ENCODE measurements around the gene CFAP206.

Gene CFAP206, protein sequence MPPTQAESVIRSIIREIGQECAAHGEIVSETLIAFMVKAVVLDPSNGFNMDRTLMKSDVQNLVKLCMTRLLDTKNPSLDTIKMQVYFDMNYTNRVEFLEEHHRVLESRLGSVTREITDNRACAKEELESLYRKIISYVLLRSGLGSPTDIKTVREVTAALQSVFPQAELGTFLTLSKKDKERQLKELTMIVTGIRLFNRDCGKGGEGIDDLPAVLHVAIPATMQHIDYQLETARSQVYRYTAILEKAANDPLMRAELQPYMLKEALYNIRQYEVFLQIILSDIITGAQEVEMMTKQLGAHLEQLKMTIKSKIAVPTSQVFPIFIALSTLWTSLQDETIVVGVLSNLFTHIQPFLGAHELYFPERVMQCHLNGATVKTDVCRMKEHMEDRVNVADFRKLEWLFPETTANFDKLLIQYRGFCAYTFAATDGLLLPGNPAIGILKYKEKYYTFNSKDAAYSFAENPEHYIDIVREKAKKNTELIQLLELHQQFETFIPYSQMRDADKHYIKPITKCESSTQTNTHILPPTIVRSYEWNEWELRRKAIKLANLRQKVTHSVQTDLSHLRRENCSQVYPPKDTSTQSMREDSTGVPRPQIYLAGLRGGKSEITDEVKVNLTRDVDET

DNA sequence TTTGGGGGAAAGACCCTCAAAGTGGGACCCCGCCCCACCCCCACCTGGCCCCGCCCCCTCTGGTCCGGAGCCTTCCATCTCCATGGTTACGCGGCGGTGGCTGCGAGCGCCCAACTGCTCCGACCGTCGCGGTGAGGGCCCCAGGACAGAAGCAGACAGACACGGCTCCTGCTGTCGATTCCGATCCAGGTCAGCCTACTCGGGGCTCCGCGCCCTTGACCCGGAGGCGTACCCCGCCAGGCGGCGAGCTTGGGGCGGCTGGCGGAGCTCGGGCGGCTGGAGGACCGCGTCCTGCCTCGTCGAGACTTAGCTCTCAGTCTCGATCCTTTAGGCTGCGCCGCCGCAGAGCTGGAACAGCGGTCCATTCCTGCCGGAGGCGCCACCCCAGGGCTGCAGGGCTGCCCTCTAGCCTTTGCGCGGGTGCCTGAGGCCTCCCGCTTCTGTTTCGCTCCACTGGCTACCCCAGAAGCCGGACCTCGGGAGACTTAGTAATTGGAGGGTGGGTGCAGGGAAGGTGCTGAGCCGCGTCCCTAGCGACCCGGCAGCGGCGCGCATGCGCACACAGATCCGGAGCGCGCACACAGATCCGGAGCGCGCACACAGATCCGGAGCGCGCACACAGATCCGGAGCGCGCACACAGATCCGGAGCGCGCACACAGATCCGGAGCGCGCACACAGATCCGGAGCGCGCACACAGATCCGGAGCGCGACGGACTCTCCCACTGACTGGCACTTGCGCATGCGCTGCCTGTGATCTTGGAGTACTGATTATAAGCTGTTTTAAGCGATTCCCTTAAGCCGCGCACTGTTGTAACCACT, at the start of gene CFAP206:
Gene CFAP206, plus strand, starts transcription at position 72 of the 820 bp plus-strand sequence. CDS start 1,868 bp downstream, outside the sequence.
- peak; percentile 95 for DNase-seq

DNA sequence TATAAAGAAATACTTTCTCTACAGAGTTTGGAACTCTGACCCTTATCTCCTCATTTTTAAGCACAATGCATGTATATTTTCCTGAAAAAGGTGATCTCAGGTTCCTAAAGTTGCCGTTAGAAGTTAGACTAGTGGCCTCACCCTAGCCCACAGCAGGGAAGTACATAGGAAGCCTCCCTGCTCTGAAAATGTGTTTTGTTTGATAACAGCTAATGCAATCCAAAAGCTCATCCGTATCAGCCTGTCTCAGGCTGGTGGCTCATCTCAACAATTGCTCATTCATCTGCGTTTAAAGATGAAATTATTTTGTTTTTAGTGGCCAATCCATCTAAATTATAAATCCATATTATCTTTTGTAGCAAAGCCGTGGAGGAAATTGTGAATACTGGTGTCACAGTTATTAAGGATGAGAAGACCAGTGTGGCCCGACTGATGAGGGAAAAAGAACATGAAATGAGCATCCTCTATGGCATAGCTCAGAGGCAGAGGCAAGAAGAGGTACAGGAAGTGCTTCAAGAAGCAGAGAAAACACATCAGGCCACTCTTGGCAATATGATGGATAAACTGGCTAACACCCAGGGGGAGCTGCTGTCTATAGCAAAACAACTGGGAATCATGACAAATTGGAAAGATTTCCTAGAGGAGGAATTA, 43.0 kb upstream of the CFAP206 start:
- peak; percentile 92 for DNase-seq

DNA sequence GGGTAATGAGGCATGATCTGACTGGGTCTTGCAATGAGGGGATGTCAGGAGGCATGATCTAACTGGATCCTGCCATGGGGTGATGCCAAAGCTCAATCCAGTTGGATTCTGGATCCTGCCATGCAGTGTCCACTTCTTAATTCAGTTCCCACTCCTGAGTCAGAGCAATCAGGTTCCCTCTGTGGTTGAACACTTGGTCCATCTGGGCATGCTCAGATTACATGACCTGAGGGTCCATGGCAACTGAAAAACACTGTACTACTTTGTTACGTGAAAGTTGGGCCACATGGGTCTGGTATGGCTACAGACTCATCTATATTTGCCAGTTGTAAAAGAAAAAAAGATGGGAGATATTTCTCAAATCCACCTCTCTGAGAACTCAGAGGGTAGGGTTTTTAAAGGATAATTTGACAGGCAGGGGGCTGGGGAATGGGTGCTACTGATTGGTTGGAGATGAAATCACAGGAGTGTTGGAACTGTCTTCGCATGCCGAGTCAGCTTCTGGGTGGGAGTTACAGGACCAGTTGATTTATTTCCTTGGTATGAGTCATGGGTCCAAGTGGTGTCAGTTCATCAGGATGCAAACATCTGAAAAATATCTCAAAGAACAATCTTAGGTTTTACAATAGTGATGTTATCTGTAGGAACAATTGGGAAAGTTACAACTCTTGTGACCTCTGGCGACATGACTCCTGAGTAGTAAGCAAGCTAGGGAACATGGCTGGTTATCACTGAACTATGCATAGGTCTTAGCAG, 41.5 kb upstream of the CFAP206 start:
- DNase-seq: no peak

DNA sequence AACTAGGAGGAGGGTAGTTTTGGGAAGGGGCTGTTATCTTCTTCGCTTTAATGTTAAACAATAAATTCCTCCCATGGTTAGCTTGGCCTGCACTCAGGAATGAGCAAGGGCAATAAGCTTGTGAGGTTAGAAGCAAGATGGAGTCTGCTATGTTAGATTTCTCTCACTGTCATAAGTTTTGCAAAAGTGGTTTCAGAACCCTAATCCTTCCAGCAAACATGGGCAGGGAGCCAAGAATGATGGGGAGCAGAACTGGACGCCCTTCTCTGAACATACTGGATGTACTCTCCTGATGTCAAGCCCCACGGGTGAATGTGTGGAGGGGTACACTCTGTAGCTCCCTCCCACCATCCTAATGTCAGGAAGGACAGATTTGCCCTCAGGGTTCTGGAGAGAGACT, 40.9 kb upstream of the CFAP206 start:
- DNase-seq: no peak

DNA sequence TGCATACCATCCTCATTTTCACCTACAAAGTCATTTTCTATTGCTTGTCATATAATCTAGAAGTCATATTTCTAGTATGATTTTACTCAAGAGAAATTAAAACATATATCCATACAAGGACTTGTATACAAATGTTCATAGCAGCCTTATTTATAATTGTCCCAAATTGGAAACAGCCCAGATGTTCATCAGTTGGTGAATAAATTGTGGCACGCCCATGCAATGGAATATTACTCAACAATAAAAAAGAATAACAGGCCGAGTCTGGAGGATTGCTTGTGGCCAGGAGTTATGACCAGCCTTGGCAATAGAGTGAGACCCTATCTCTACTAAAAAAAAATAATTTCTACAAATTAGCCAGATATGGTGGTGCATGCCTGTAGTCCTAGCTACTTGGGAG, 34.4 kb upstream of the CFAP206 start:
- DNase-seq: no peak

DNA sequence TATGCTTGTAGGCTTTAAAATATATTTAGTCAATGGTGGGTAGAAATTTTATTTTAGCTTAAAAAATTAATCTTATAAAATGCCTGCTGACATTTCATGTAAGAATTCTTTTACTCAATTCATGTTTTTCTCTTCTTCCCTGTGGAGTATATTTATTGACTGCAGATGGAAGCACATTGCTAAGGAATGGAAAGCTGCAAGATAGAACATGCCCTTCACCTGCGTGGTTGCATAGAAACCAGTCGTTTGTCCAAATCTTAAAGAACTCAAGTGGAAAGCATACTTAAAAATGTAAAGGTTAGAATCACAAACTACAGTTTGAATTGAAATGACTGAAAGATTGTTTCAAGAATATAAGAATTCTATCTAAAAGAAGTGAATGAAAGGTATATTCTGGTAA, 32.5 kb upstream of the CFAP206 start:
- no peak for DNase-seq

DNA sequence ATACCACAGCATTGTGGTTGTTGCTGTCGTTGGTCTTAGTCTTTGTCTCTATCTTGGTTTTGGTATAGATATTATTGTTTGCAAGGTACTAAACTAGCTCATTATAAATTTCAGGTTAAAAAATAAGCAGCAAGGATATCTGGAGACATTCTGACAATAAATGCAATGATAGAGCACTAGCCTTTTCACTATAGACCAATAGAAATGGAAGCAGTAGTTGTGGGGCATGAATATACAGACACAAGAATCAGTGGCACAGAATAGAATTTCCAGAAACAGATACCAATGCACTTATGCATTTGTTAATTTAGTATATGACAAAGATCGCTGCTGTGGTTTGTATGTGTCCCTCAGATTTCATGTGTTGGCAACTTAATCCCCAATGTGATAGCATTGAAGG, 31.1 kb upstream of the CFAP206 start:
- DNase-seq: no peak

DNA sequence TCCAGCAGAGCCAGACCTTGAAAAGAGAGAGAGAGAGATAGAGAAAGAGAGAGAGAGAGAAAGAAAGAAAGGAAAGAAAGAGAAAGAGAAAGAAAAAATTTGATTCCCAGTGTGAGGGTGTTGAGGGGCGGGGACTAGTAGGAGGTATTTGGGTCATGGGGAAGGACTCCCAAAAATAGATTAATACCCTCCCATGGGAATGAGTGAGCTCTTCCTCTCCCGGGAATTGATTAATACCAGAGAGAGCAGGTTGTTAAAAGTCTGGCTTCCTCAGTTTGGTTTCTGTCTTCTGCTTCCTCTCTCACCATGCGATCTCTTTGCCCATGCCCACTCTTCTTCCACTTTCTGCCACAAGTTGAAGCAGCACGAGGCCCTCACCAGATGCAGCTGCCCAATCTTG, 28.8 kb upstream of the CFAP206 start:
- DNase-seq: no peak

DNA sequence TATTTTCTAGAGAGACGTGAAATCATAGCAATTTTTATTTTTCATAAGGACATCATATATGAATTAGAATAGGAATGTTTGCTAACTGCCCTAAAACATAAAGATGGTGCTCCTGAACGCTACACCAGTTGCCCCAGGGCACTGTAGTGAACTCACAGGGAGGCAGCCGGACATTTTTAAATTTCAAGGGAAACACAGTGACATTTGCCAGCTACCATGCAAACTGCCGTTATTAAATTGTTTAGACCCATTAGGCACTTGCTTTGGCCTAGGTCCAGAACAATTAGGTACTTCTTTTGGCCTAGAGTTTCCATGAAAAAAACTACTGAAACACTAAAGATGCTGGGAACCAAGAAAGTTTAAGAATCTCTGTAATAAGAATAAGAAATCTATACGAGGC, 24.9 kb upstream of the CFAP206 start:
- no peak for DNase-seq

DNA sequence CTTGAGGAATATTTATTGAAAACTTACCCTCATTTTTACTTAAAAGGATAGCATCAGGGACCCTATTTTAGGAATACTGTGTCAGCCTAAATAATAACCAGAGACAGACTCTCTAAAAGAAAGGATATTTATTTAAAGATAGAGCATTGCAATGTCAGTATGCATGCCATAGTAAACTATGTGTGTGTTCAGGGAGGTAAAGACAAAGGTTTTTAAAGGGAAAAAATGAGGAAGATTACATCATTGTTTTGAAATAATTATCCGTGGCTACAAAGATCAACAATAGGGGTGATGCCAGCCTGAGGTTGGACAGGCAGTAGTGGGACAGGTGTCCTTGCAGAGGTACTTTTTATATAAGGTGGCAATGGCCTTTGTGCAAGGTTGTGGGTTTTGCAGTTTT, 23.7 kb upstream of the CFAP206 start:
- no peak for DNase-seq

DNA sequence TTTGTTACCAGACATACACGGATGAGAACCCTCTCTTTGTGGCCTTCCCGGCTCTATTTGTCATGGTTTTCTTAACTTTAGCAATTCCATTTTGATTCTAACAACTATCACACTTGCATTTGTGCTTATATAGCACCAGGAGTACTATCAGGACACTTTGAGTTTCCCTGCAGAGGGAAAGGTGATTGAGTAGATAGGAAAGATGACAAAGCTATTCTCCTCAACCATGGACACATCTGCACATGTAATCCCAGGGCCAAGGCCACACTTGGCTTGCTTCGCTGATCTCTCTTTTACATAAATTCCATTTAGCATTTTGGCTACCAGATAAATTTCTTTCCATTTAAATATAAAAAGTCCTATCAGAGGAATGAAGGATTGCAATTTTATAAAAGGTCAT, 23.3 kb upstream of the CFAP206 start:
- DNase-seq: peak; percentile 17

DNA sequence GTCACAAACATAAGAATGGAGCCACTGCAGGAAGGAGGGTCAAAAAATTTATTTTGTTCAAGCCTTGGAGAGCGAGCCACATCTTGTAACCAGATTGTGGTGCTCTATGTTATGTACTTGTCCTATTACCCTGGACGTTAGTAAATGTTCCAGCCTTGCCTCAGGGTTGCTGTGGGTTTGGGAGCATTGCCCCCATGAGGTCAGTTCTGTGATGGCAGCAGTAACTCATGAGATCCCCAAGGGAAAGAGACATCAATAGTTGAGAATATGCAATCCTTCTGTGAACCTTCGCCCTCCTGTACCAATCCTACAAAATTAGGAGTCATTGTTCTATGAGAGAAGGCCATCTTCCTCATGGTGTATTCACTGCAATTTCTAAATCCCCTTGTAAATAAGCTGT, 16.4 kb upstream of the CFAP206 start:
- peak; percentile 80 for DNase-seq

DNA sequence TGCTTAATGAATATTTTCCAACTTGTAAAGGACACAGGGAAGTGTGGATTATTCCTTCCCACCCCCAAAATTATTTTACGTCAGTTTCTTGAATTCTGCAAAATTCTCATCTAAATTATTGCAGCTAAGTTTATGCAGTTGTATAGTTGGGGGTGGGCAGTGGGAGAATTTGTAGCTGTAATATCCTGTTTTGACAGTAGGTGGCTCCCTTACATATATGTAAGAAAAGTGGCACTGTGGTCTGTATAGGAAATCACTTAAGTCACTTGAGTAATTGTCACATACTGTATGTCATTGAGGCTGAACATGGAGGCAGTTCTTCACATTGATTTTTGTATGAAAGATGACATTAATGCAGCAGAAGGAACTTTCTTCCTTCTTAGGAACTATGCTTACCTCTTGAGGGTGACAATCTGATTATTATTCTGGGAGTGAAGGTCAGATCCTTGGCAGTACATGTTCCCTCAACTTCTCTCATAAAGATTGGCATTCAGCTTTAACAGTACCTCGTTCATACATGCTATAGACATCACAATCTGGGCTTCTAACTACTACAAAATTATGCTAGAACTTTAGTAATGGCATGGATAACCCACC, 14.6 kb upstream of the CFAP206 start:
- DNase-seq: peak; percentile 86

DNA sequence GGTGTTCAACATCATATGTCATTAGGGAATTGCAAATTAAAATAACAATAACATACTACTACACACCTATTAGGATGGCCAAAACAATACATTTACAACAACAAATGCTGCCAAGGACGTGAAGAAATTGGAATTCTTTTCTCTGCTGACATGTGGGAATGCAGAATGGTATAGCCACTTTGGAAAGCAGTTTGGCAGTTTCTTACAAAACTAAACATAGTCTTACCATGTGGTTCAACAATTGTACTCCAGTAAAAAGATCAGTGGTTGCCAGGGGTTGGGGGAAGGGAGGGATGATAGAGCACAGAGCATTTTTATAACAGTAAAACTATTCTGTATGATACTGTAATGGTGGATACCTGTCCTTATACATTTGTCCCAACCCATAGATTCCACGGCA, 12.3 kb upstream of the CFAP206 start:
- no peak for DNase-seq

DNA sequence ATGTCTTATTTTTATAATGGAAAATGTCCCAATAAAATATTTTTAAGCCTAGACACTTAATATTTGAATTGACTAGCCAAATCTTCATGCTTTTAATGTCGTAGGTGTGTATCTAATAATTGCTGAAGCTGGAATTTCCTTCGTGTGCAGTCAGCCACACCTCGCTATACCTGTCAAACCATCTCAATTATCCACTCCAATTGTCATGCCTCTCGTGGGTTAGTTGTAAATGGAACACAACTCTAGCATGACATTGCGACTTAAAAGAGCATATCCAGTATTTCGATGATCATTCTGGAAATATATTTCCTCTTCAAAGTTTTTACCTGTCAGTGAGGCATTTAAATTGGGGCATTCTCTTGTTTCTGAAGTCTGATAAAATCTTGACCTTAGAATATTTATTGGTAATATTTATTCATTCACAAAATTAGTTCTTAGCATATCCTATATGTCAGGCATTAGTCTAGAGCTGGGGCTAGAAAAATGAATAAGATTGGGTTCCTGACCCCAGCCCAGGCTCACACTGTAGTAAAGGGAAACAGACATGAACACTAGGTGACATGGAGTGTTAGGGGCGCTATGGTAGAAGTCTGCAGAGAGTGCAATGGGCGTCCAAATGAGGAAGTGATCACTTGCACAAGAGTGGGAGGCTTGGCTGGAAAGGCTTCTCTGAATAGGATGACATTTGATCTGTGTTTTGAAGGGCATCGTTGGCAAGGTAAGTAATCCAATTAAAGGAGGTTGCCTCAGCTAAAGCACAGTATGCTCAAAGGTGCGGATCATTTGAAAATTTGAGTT, 11.0 kb upstream of the CFAP206 start:
- DNase-seq: peak; percentile 79

DNA sequence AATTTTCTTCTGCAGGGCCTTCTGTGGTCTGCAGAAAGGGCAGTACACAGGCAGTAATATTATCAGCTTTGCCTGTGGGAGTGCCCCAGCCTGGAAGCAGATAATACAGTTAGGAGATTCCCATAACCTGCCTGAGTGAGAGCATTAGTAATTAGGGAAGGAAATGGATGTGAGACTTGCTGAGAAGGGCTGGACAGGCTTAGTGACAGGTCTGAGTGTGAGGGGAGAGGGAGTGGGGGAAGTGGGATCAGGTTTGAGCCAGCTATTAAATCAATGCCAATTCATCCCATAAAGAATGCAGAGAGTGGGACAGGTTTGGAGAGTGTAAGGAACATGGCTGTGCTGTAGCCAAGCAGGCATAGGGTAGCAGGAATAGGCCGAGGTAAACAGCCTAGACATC, 10.1 kb upstream of the CFAP206 start:
- DNase-seq: no peak

DNA sequence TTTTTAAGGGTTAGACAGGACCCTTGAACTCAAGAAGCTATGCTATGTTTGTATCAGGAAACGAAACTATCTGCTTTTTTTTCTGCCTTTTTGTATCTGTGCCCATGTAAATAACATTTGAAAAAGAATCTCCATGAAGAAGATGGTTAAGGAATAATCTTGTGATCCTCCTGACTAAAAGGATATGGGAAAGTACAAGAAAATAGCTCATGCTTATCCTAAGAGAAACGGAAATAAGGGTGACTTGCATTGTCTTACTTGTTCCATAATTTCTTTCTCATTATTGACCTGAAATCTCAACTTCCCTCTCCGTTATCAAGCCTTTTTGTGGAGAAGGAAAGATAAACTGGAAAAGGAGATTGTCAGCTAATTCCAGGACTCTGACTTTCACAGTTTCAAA, 5.9 kb upstream of the CFAP206 start:
- DNase-seq: no peak

DNA sequence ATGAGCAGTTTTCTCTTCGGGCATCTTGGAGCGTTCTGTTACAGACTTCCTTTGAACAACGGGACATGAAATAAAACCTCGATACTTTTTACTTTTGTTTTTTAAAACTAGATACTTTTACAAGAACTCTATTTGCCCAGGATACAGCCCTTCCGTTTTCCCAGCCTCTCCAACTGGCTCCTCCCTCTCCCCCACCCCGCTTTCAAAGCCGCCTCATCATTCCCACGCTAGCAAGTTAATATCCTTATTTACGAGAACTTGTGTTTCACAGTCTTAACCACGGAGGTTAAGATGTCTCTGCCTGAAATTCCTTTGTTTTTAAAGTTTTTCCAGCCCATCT, 241 bp upstream of the CFAP206 start:
- DNase-seq: peak; percentile 81

DNA sequence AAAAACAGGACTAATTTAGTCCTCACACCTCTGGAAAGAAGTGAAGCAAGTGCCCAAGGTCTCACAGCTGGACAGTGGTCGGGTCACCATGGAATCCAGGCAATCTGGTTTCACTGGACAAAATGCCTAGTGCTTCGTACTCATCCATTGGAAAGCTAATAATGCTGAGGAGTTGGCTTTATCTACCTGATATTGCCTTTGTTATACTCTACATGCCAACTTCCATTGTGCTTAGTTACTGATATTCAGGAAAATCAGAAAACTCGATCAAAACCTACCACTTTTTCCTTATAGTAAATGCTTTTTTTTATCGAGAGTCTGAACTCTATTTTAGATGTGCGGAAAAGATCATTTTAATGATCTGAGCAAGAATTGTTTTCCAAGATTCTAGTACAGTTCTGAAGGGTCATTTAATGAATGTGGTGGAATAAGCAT, 966 bp downstream of the CFAP206 start:
- DNase-seq: no peak

DNA sequence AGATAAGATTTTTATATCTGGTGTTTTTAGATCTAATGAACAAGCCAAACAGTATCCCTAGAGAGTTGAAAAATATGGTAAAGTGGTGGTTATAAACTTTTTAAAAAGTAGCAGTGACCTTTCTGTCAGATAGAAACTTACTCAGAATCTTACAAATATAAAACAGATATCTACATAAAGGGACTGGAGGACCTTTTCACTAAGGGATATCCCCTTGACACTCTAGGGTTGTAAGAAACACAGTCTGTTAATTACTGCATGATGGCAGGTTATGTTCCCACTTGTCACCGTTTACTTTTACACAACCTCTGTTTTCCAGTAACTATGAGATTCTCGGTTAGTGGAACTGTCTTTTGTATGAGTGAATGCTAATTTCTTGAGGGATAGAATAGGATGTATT, 11.5 kb downstream of the CFAP206 start:
- DNase-seq: no peak

DNA sequence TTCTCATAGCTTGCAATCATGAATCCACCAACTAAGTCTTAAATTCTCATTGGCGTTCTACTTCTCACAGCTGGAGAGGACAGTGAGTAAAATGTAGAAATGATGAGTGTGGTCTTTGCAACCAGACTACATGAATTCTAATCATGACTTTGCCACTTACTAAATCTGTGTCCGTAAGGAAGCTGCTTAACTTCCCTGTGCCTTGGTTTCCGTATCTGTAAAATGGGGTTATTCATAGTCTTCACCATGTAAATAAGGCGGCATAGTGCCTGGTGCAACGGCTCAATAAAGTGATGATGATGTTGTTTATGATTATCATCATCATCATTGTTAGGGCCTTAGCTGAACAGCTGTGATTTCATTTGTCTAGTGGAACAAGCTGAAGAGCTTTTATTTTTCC, 12.6 kb downstream of the CFAP206 start:
- no peak for DNase-seq
